Measurements from ENCODE around the gene ANK3.

DNA sequence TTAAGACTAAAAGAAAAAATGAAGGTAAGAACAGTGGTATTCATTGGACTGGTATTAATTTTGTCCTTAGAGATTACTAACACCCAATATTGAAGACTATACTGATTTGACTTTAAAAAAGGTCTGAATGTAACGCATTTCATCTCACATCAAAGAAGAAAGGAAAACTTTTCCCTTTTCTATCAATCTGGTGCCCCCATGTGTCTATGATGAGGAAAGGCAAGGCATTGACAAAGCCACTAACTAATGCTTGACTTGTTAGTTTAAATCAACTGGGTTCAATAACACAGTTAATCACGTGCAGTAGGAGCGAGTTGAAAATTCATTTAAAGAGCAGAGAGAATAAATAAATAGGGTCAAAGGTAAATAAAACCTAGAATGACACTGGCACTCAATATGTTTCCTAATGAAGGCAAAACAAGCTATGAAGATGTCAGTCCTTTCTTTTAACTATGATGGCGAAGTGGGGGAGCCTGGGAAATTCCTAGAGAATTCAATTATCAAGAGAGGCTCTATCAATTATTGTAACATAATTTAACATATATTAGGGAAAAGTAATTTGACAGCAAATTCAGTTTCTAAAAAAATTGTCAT, 180.9 kb downstream of the ANK3 start:
- TF ChIP-seq CTCF (IDR thresholded peaks at IDR 0.05) (0 out of 2 replicates have a peak, but pooled peaks have one; percentile 33), MAX (CRISPR knock-in tag; IDR thresholded peaks at IDR 0.05) (no peak)

Measured in WTC11 (cell line).